ENCODE measurements around the gene ZMAT5. TPM values are rescaled to one million over a fixed set of nuclear protein-coding genes. Genes with fewer than 3 reads are reported as not detected.
A peak's percentile ranks its signal among the peaks of the same experiment; 100 is the strongest.

The ZMAT5 gene
- total RNA-seq, 3 donors from 2014 or later, result 23.9 to 27.8 (median 26.5) TPM

DNA sequence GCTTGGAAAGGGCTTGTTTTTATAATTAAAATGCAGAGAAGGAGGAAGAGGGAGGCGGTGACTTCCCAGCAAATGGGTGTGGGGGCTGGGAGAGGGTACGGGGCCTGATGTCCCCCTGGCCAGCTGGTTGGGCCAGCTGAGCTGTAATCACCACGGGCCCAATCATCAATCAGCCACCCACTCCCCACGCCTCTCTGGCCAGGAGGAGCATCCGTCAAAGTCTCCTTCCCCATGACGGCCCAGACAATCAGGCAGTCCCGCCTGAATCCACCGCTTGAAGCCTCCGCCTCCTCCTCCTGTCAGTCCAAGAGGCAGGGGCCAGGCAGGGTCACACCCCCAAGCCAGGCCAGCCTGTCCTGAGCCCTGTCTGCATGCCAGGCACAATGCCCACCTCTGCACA, 60.3 kb downstream of the ZMAT5 start:
- Mint-ChIP-seq H3K4me3 (no peak overlapping the region), H3K9me3 (no peaks in the 10 kb centered on the region), H3K4me1 (ENCODE audit: low read depth) (peaks cover 10% of the 10 kb centered on the region), H3K36me3 (ENCODE audit: insufficient read depth) (no peaks in the 10 kb centered on the region), H3K27me3 (ENCODE audit: low read depth) (peaks cover 5% of the 10 kb centered on the region)
- DNase-seq (no peak), ATAC-seq (no peak)

GRCh38 chr22:29705651-29706050, 61.2 kb downstream of the ZMAT5 start:
- Mint-ChIP-seq H3K4me1 (ENCODE audit: low read depth) (peaks cover 18% of the 10 kb centered on the region), H3K4me3 (no peak overlapping the region), H3K9me3 (no peaks in the 10 kb centered on the region), H3K36me3 (ENCODE audit: insufficient read depth) (no peaks in the 10 kb centered on the region), H3K27me3 (ENCODE audit: low read depth) (peaks cover 5% of the 10 kb centered on the region)
- ATAC-seq, result no peak
- no peak for DNase-seq

- ATAC-seq, result no peak
- no peak for DNase-seq
- no peaks in the 10 kb centered on the region for H3K36me3 Mint-ChIP-seq (ENCODE audit: insufficient read depth)
- H3K4me3 Mint-ChIP-seq, result no peak overlapping the region
- H3K4me1 Mint-ChIP-seq (ENCODE audit: low read depth), result peaks cover 23% of the 10 kb centered on the region
- no peaks in the 10 kb centered on the region for H3K9me3 Mint-ChIP-seq
- H3K27me3 Mint-ChIP-seq (ENCODE audit: low read depth), result peaks cover 3% of the 10 kb centered on the region
Observed at GRCh38 chr22:29704528-29705285, 62.1 kb downstream of the ZMAT5 start.

DNA sequence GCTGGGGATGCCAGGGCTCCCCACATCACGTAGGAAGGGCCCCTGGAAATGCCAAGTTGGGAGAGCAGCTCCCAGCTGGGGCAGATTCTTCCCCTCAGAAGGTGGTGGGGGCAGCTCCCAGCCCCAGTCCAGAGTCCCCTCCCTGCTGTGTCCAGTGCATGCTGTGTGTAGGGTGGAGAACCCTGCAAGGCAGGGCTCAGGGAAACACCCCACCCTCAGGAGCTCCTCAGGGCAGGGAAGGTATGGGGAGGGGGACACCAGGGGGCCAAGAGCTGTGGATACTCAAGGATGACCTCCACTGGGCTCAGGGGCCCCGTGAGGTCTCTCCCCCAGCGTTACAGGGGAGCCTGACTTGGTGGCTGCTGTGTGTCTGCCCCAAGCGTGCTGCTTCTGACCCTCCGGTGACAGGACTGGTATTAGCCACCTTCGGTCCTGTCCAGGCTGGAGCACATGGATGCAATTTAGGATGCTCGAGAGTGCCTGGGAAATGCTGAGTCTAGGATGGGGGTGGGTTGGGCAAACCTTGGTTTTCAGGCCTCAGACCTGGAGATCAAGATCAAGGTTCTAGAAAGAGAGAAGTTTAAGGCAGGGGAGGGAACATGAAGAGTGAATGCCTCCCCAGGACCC, 63.1 kb downstream of the ZMAT5 start:
- no peaks in the 10 kb centered on the region for H3K9me3 Mint-ChIP-seq
- DNase-seq (no peak), ATAC-seq (no peak)
- peaks cover 3% of the 10 kb centered on the region for H3K27me3 Mint-ChIP-seq (ENCODE audit: low read depth)
- H3K4me3 Mint-ChIP-seq, result no peak overlapping the region
- peaks cover 23% of the 10 kb centered on the region for H3K4me1 Mint-ChIP-seq (ENCODE audit: low read depth)
- H3K36me3 Mint-ChIP-seq (ENCODE audit: insufficient read depth), result no peaks in the 10 kb centered on the region

DNA sequence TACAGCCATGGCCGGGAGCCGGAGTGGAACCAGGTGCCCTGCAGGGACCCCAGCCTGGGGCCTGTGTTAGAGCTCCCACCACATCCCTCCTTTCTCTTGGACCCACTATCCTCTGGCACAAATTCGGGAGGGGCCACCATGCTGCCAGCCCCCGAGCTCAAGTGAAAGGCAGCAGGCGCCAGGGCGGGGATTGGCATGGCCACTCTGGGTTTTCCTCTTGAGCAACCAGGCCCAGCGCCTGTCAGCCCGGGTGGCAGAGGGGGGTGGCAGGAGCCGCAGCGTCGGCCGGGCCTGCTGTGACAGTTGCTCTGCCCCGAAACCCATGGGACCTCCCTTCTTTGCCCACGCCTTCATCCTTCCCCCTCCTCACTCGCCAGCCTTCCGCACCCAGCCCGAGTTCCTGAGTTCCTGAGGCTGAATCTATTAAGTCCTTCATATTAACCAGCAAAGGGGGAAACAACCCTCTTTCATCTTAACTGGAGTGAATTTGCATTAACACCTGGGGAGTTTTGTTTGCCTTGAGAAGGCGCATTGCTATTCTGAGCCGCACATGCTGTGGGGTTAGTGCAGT, 63.8 kb downstream of the ZMAT5 start:
- peaks cover 23% of the 10 kb centered on the region for H3K4me1 Mint-ChIP-seq (ENCODE audit: low read depth)
- DNase-seq (no peak), ATAC-seq (no peak)
- H3K9me3 Mint-ChIP-seq, result no peaks in the 10 kb centered on the region
- peaks cover 2% of the 10 kb centered on the region for H3K36me3 Mint-ChIP-seq (ENCODE audit: insufficient read depth)
- peaks cover 3% of the 10 kb centered on the region for H3K27me3 Mint-ChIP-seq (ENCODE audit: low read depth)
- H3K4me3 Mint-ChIP-seq, result no peak overlapping the region

DNA sequence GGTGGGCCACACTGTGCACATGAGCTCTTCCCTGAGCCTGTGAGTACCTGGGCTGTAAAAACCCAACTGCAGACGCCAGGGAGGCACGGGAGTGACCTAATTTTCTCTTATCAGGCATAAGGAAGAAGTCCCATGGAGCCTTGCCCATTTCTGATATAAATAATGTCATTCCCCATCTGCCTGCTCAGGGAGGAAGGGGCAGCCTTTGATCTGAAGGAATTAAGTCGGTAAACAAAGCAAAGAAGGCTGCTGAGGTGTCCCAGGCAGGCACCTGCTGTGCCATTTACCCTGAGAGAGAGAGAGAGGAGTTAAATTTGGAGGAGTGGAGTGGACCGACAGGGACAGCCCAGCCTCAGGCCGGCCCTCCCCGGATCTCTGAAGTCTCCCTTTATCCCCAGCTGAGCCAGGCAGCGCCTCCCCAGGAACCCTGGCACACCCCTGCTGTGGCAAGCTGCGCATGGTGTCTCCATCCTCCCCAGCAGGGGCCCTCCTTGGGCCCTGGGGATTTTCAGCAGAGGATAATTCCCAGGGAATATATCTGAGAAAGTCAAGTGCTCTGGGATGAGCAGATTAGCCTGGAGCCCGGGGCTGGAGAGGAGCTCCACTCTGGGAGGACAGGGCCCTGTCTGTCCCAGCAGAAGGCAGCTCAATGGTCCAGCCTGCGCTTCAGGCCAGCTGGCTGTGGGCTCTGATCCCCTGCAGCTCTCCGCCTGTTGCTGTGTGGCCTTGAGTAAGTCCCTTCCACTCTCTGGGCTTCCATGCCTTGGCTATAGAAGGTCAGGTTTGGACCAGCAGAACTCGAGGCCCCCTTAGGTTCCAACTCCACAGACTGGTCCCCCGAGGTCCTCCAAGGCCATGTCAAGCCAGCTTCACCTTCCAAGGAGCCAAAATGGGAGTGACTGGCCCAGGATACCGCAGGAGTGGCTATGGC, 64.5 kb downstream of the ZMAT5 start:
- Mint-ChIP-seq H3K4me3 (no peak overlapping the region), H3K36me3 (ENCODE audit: insufficient read depth) (peaks cover 2% of the 10 kb centered on the region), H3K4me1 (ENCODE audit: low read depth) (peaks cover 23% of the 10 kb centered on the region), H3K9me3 (no peaks in the 10 kb centered on the region), H3K27me3 (ENCODE audit: low read depth) (peaks cover 3% of the 10 kb centered on the region)
- ATAC-seq (no peak), DNase-seq (no peak)

DNA sequence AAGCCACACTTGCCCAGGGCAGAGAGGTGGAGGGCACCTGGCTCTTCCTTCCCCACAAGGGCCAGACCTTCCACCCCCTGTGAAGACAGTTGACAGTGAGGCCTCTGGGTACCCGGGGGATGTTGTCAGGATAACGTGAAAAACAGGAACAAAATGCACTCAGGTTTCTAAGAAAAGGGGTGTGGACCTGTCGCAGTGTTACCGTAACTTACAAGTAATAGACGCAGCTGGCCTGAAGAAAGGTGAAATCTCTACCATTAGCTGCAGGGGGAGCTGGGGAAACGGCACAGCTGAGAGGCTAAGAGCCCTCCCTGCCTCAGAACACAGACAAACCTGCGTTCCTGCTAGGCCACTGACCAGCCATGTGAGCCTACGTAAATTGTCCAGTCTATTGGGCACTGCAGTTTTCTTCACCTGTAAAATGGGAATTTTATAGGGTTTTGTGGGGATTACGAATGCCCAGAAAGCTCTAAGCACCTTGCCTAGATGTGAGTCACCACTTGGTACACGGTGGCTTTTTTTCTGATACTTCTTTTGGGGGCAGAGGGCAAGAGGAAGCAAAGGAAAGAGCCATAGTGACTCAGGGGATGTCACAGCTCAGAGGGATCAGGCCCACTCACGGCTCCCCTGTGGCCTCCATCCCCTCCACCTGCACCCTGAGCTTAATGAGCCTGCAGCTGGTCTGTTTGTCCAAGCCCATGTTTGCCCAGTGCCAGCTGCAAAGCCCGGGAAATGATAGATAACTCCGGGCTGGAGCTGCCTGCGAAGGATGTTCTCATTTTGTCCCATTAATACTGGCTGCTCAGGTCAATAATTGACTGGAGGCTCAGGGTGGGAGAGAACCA, 65.4 kb downstream of the ZMAT5 start:
- Mint-ChIP-seq H3K36me3 (ENCODE audit: insufficient read depth) (peaks cover 4% of the 10 kb centered on the region), H3K9me3 (no peaks in the 10 kb centered on the region), H3K4me1 (ENCODE audit: low read depth) (peaks cover 23% of the 10 kb centered on the region), H3K4me3 (no peak overlapping the region), H3K27me3 (ENCODE audit: low read depth) (peaks cover 3% of the 10 kb centered on the region)
- ATAC-seq (peak; percentile 50 to 57), DNase-seq (no peak)

- ATAC-seq, result no peak
- H3K36me3 Mint-ChIP-seq (ENCODE audit: insufficient read depth), result peaks cover 5% of the 10 kb centered on the region
- H3K9me3 Mint-ChIP-seq, result no peaks in the 10 kb centered on the region
- DNase-seq, result no peak
- H3K4me1 Mint-ChIP-seq (ENCODE audit: low read depth), result peaks cover 23% of the 10 kb centered on the region
- no peak overlapping the region for H3K4me3 Mint-ChIP-seq
- peaks cover 3% of the 10 kb centered on the region for H3K27me3 Mint-ChIP-seq (ENCODE audit: low read depth)
Observed at GRCh38 chr22:29700900-29701154, 66.0 kb downstream of the ZMAT5 start.

DNA sequence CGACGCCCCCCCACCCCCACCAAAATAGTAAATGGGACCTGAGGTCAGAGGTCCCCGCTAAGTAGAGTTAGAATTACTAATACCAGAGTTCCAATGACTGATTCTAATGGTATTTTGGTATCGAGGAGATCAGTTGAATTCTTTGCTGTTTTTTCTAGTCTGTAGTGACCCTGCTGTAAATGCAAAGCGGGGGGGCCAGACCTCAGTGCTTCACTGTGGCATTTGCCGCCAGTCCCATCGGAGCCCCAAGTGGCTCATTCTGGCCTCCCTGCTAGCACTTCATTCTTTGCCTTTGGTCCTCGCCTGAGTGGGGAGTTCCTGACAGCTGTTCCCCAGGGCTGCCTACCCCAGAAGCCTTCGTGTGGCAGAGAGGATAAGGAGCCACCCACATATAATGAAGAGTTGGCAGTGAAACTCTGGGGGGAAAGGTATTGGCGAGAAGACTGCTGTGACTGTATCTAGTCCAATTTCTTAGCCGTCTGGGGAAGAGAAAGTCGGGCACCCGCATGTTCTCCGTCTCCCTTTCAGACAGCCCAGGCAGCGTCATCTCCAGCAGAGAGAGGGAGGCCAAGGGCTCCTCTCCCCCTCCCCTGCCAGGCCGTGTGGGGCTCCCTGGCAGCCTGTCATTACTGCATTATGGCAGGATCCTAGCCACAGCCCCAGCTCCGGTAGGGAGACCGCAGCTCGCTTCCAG, 66.5 kb downstream of the ZMAT5 start:
- DNase-seq (no peak), ATAC-seq (no peak)
- Mint-ChIP-seq H3K4me1 (ENCODE audit: low read depth) (peaks cover 23% of the 10 kb centered on the region), H3K36me3 (ENCODE audit: insufficient read depth) (peaks cover 5% of the 10 kb centered on the region), H3K4me3 (no peak overlapping the region), H3K27me3 (ENCODE audit: low read depth) (peaks cover 3% of the 10 kb centered on the region), H3K9me3 (no peaks in the 10 kb centered on the region)

DNA sequence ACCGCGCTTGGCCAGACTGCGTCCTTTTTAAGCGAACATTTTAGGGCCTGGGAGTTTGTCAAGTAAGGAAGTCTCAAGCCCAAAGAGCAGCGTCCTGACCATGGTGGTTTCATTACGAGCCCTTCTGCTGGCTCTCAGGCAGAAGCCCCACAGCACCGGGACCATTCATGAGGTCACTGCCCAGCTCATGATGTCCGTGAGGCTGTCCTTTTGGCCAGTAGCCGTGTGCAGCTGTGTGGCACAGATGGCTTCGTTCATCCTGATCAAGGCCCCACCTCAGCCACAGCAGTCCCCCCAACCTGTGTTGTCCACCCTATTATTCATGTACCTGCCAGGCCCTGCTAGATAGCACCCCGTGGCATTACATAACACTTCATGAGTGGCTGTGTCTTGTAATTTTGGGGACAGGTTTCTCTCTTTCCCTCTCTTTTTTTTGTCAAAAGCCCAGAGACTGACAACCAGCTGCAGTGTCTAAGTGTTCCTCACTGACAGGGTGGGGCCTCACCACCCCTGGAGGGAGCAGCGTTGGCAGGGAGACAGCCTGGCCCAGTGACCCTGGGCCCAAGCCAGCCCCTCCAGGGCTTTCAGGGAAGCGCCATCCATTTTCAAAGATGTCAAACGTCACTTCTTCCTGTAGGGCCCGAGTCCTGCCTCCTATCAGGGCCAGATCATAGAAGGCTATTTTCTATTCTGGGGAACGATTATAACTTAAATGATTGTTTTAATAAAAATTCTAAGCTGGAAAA, 68.8 kb downstream of the ZMAT5 start:
- DNase-seq (no peak), ATAC-seq (no peak)
- Mint-ChIP-seq H3K36me3 (ENCODE audit: insufficient read depth) (peaks cover 11% of the 10 kb centered on the region), H3K27me3 (ENCODE audit: low read depth) (no peaks in the 10 kb centered on the region), H3K9me3 (no peaks in the 10 kb centered on the region), H3K4me1 (ENCODE audit: low read depth) (peaks cover 22% of the 10 kb centered on the region), H3K4me3 (no peak overlapping the region)

DNA sequence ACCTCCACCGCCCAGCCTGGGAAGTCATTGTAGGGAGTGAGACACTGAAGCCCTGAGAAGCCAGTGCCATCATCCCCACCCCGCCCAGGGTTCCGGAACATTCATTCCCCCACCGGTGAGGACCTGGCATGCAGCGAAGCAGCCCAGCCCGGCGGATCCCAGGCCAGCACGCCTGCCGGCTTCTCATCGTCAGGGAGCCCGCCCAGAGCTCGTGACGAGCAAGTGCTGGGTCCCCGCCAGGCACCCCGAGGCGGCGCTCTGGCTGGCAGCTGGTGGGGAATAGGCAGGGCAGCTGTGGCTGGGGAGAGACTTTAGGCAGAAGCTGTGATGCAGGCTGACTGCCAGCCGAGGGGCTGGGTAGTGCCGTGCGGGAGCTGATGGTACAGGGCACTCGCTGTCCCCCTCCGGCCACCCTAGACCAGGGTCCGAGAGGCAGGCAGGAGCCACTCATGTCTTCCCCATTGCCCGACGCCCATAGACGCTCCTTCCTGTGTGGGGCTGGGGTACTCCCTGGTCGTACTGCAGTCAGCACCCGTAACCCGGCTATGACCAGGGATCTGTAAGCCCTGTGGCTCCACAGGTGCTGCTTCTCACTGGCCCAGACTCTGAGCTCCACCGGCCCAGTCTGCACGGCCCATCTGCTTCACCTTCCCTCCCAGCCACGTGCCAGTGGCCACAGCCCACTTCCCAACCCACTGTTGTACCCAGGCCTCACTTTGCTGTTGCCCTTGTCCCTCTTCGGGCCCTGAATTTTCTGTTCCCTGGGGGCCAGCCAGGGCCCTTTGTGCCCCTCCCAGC, 71.5 kb downstream of the ZMAT5 start:
- peaks cover 16% of the 10 kb centered on the region for H3K36me3 Mint-ChIP-seq (ENCODE audit: insufficient read depth)
- H3K9me3 Mint-ChIP-seq, result no peaks in the 10 kb centered on the region
- ATAC-seq (no peak), DNase-seq (no peak)
- no peak overlapping the region for H3K4me3 Mint-ChIP-seq
- no peaks in the 10 kb centered on the region for H3K27me3 Mint-ChIP-seq (ENCODE audit: low read depth)
- H3K4me1 Mint-ChIP-seq (ENCODE audit: low read depth), result peaks cover 14% of the 10 kb centered on the region

GRCh38 chr22:29693671-29694070, 73.1 kb downstream of the ZMAT5 start:
- DNase-seq, result no peak
- no peaks in the 10 kb centered on the region for H3K27me3 Mint-ChIP-seq (ENCODE audit: low read depth)
- no peak for ATAC-seq
- no peaks in the 10 kb centered on the region for H3K9me3 Mint-ChIP-seq
- H3K4me1 Mint-ChIP-seq (ENCODE audit: low read depth), result peaks cover 15% of the 10 kb centered on the region
- H3K36me3 Mint-ChIP-seq (ENCODE audit: insufficient read depth), result peaks cover 16% of the 10 kb centered on the region
- no peak overlapping the region for H3K4me3 Mint-ChIP-seq
